Esophagus muscularis mucosa (tissue), 4 donors: Measurements from ENCODE around the gene WDR38. TPM values are rescaled to one million over a fixed set of nuclear protein-coding genes. Genes with fewer than 3 reads are reported as not detected.

ENCODE experiments used
- DNase-seq: peaks from one replicate; pipeline ENCODE4 v3.0.0-alpha.2; 2017; ENCODE audit errors: extremely low spot score
- H3K27ac ChIP-seq, 4 donors: fragments of 200-600 bp; sonication (generic); replicated peaks in 1 of 4; 1 replicate in 3 of 4; 2 replicates in 1 of 4; pipeline ENCODE4 v1.5.1; 2016 to 2019; ENCODE audit warnings: mild to moderate bottlenecking in 1 of 4
- H3K27me3 ChIP-seq, 4 donors: fragments of 200-600 bp; sonication (generic); one replicate each; pipeline versions ENCODE4 v1.5.1 to v1.6.0; 2016 to 2019
- H3K36me3 ChIP-seq, 4 donors: fragments of 200-600 bp; sonication (generic); one replicate each; pipeline ENCODE4 v1.5.1; 2016 to 2019
- H3K4me1 ChIP-seq, 4 donors: fragments of 200-600 bp; sonication (generic); one replicate each; pipeline ENCODE4 v1.5.1; 2016 to 2019
- H3K4me3 ChIP-seq, 4 donors: fragments of 200-600 bp; sonication (generic); 1 replicate in 2 of 4; 2 replicates in 2 of 4; pipeline ENCODE4 v1.5.1; 2016 to 2019; ENCODE audit warnings: mild to moderate bottlenecking in 4 of 4, moderate library complexity in 1 of 4
- H3K9me3 ChIP-seq, 4 donors: fragments of 200-600 bp; sonication (generic); 1 replicate in 3 of 4; 2 replicates in 1 of 4; pipeline ENCODE4 v1.5.1; 2016 to 2019
- CTCF ChIP-seq, 3 experiments: fragments of 200-600 bp in 2 of 3; fragments of 450-650 bp in 1 of 3; sonication (generic) in 2 of 3; IDR thresholded peaks; one replicate each; pipeline ENCODE4 v1.5.1; 2017 to 2019; ENCODE audit warnings: antibody characterized with exemption in 3 of 3, mild to moderate bottlenecking in 2 of 3, moderate library complexity in 1 of 3
- EP300 ChIP-seq: sonication (generic); formaldehyde crosslinking; IDR thresholded peaks from one replicate; pipeline ENCODE4 v1.6.1; 2017; ENCODE audit warnings: antibody characterized with exemption
- POLR2A ChIP-seq: fragments of 450-650 bp; IDR thresholded peaks from one replicate; pipeline ENCODE4 v1.6.1; 2017; ENCODE audit warnings: antibody characterized with exemption, moderate library complexity, mild to moderate bottlenecking, low read depth
- POLR2AphosphoS5 ChIP-seq, 2 donors: sonication (generic); formaldehyde crosslinking; IDR thresholded peaks; one replicate each; pipeline ENCODE4 v1.6.1; 2017; ENCODE audit warnings: antibody characterized with exemption in 2 of 2
- whole genome bisulfite sequencing: methylation state at CpG from one replicate; pipeline ENCODE4 v1.1.5; 2018; 5-methylcytosine and 5-hydroxymethylcytosine counted together
- intact Hi-C: fragments of 100-400 bp; cut with DNase I; formaldehyde crosslinking; loops from one replicate; pipeline ENCODE4 v1.15.1; 2023
- small RNA-seq, 3 donors: library from RNA; depleted of rRNA; stranded (forward); fragments of <200 nt; gene quantifications; one replicate each; pipeline ENCODE3, GENCODE V24; 2016
- total RNA-seq, 4 donors: library from RNA; depleted of rRNA; stranded (reverse); fragments of >200 nt; gene quantifications; one replicate each; pipeline versions ENCODE4 v1.1.0 to v1.2.1, GENCODE V29; 2016

WDR38 gene
- total RNA-seq, 4 donors from 2014 or later = 0.32 TPM; not detected in 3

GRCh38 chr9:124906966-124907365 is 53.7 kb downstream of the WDR38 start:
- intact Hi-C loops = no loop called here
- WGBS = 55% methylated on average over 1 of the region's 1 CpG
- TF ChIP-seq CTCF (IDR thresholded peaks at IDR 0.05) (no peak), EP300 (no peak), POLR2AphosphoS5 (IDR thresholded peaks at IDR 0.05) (no peak), POLR2A (no peak)
- Histone ChIP-seq H3K36me3 (peaks cover 15 to 90% (median 77%) of the 10 kb centered on the region in 4 donors), H3K9me3 (no peaks in the 10 kb centered on the region), H3K4me1 (no peaks in the 10 kb centered on the region), H3K27me3 (no peaks in the 10 kb centered on the region), H3K4me3 (no peak overlapping the region), H3K27ac (no peak overlapping the region)
- DNase-seq = no peak

Small RNA genes within 50 kb of the gene (small RNA-seq; reads per million reads assigned to genes)
- gene RNU4-82P = 0 reads per million in 3 donors

Other genes with a start within 250 kb of the WDR38 start
- 1 to 10 TPM; 1.8 to 2.8 (median 2.0) TPM for gene NR6A1, start 82.1 kb upstream of the WDR38 start, total RNA-seq
- gene OLFML2A, start 76.3 kb upstream of the WDR38 start, total RNA-seq = 10 to 100 TPM; 39.0 to 98.9 (median 60.3) TPM
- gene RPL35, start 8.5 kb downstream of the WDR38 start, total RNA-seq = 1,000 to 10,000 TPM; 1,125 to 3,077 (median 1,901) TPM
- 10 to 100 TPM; 23.3 to 28.2 (median 26.7) TPM for gene ARPC5L, start 8.7 kb downstream of the WDR38 start, total RNA-seq
- 10 to 100 TPM; 22.5 to 26.5 (median 24.7) TPM for gene GOLGA1, start 87.6 kb downstream of the WDR38 start, total RNA-seq